Measurements from ENCODE around the gene CACNA1B.

CACNA1B gene

DNA sequence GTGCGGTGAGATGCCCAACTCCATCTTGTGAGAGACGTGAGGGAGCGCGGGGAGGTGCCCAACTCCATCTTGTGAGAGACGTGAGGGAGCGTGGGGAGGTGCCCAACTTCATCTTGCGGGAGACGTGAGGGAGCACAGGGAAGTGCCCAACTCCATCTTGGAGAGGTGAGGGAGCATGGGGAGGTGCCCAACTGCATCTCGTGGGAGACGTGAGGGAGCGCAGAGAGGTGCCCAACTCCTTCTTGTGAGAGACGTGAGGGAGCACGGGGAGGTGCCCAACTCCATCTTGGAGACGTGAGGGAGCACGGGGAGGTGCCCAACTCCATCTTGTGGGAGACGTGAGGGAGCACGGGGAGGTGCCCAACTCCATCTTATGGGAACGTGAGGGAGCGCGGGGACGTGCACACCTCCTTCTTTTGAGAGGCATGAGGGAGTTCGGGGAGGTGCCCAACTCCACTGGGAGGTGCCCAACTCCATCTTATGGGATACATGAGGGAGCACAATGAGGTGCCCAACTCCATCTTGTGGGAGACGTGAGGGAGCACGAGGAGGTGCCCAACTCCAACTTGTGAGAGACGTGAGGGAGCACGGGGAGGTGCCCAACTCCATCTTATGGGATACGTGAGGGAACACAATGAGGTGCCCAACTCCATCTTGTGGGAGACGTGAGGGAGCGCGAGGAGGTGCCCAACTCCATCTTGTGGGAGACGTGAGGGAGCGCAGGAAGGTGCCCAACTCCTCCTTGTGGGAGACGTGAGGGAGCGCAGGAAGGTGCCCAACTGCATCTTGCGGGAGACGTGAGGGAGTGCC lies 235.4 kb downstream of the CACNA1B start:
- TF ChIP-seq EP300 (IDR thresholded peaks at IDR 0.05; ENCODE audit: borderline replicate concordance) (no peak), TAF1 (IDR thresholded peaks at IDR 0.05; ENCODE audit: low read depth) (no peak), FOXM1 (IDR thresholded peaks at IDR 0.05; ENCODE audit: borderline replicate concordance, low read depth) (no peak), USF1 (IDR thresholded peaks at IDR 0.05) (no peak), TCF12 (IDR thresholded peaks at IDR 0.05; ENCODE audit: low read depth) (no peak), CEBPB (IDR thresholded peaks at IDR 0.05) (no peak), RAD21 (IDR thresholded peaks at IDR 0.05; ENCODE audit: low read depth) (no peak), CREB1 (IDR thresholded peaks at IDR 0.05; ENCODE audit: low read depth) (no peak), NFIC (IDR thresholded peaks at IDR 0.05) (no peak), MAX (IDR thresholded peaks at IDR 0.05) (no peak), EGR1 (IDR thresholded peaks at IDR 0.05) (no peak), YY1 (IDR thresholded peaks at IDR 0.05; ENCODE audit: low read depth) (no peak), TEAD4 (IDR thresholded peaks at IDR 0.05) (no peak), ZBTB7A (IDR thresholded peaks at IDR 0.05; ENCODE audit: low read depth) (no peak)
- TF ChIP-seq, protein P1, sequence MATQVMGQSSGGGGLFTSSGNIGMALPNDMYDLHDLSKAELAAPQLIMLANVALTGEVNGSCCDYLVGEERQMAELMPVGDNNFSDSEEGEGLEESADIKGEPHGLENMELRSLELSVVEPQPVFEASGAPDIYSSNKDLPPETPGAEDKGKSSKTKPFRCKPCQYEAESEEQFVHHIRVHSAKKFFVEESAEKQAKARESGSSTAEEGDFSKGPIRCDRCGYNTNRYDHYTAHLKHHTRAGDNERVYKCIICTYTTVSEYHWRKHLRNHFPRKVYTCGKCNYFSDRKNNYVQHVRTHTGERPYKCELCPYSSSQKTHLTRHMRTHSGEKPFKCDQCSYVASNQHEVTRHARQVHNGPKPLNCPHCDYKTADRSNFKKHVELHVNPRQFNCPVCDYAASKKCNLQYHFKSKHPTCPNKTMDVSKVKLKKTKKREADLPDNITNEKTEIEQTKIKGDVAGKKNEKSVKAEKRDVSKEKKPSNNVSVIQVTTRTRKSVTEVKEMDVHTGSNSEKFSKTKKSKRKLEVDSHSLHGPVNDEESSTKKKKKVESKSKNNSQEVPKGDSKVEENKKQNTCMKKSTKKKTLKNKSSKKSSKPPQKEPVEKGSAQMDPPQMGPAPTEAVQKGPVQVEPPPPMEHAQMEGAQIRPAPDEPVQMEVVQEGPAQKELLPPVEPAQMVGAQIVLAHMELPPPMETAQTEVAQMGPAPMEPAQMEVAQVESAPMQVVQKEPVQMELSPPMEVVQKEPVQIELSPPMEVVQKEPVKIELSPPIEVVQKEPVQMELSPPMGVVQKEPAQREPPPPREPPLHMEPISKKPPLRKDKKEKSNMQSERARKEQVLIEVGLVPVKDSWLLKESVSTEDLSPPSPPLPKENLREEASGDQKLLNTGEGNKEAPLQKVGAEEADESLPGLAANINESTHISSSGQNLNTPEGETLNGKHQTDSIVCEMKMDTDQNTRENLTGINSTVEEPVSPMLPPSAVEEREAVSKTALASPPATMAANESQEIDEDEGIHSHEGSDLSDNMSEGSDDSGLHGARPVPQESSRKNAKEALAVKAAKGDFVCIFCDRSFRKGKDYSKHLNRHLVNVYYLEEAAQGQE (IDR thresholded peaks at IDR 0.05; ENCODE audit: low read depth) = no peak

DNA sequence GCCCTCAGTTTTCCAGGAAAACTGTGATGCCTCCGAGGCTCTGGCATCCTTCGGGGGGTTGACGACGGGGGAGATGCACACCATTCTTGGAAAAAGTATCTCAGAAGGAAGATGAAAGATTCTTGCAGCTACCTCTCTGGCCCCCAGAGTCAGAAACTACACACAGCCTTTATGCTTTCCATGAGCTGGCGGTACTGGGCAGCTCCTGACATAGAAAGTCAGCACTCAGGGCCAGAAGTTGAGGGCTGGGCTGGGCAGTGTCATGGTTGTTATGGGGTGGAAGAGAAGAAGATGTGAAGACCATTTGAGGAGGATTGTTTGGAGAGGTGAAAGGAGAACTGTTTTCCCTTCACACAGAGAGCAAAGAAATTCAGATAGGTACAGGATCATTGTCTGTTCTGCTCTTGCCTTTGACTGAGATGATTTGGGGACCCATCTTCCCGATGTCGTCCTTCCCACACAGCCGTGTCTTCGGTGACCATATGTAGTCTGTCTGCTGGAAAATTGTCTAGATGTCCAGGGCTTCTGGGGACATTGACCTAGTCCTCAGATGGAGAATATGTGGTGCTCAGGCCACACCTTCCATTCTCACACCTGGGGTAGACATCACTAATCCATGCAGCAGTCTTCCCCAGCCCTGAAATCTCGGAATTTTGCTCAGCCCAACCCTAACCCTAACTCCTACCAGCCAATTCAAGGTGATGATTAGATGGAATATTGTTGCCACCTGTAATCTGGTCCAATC lies 237.1 kb downstream of the CACNA1B start:
- TF ChIP-seq CEBPB (IDR thresholded peaks at IDR 0.05) (no peak), ZBTB7A (IDR thresholded peaks at IDR 0.05; ENCODE audit: low read depth) (no peak), RAD21 (IDR thresholded peaks at IDR 0.05; ENCODE audit: low read depth) (no peak), TEAD4 (IDR thresholded peaks at IDR 0.05) (no peak), FOXM1 (IDR thresholded peaks at IDR 0.05; ENCODE audit: borderline replicate concordance, low read depth) (no peak), TCF12 (IDR thresholded peaks at IDR 0.05; ENCODE audit: low read depth) (no peak), NFIC (IDR thresholded peaks at IDR 0.05) (no peak), TAF1 (IDR thresholded peaks at IDR 0.05; ENCODE audit: low read depth) (no peak), YY1 (IDR thresholded peaks at IDR 0.05; ENCODE audit: low read depth) (no peak), USF1 (IDR thresholded peaks at IDR 0.05) (no peak)

GRCh38 chr9:138115506-138115905 lies 237.9 kb downstream of the CACNA1B start:
- TF ChIP-seq ZBTB7A (IDR thresholded peaks at IDR 0.05; ENCODE audit: low read depth) = no peak
- no peak for TF ChIP-seq TAF1 (IDR thresholded peaks at IDR 0.05; ENCODE audit: low read depth)
- no peak for TF ChIP-seq EP300 (IDR thresholded peaks at IDR 0.05; ENCODE audit: borderline replicate concordance)

DNA sequence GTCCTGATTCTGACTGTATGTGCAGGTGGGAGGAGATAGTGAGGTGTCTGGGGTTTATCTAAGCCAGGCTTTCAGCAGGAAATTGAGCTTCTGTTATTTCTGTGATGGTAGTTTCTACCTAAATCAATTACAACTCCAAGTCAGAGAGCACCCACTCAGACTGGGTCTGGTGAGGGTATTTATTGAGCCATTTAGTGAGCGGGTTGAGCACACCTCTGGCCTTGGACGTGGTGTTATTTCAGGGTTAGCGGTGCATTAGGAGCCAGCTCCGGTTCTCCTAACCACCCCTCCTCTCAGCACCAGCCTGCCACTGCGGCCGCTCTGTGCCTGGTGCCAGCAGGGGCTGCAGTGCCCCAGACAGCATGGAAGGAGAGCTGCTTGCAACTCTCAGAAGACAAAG lies 238.9 kb downstream of the CACNA1B start:
- TF ChIP-seq CREB1 (IDR thresholded peaks at IDR 0.05; ENCODE audit: low read depth) (no peak), TEAD4 (IDR thresholded peaks at IDR 0.05) (no peak), TCF12 (IDR thresholded peaks at IDR 0.05; ENCODE audit: low read depth) (no peak), EGR1 (IDR thresholded peaks at IDR 0.05) (no peak), RAD21 (IDR thresholded peaks at IDR 0.05; ENCODE audit: low read depth) (no peak), EP300 (IDR thresholded peaks at IDR 0.05; ENCODE audit: borderline replicate concordance) (no peak), FOXM1 (IDR thresholded peaks at IDR 0.05; ENCODE audit: borderline replicate concordance, low read depth) (no peak), CEBPB (IDR thresholded peaks at IDR 0.05) (no peak), TAF1 (IDR thresholded peaks at IDR 0.05; ENCODE audit: low read depth) (no peak), ZBTB7A (IDR thresholded peaks at IDR 0.05; ENCODE audit: low read depth) (no peak), USF1 (IDR thresholded peaks at IDR 0.05) (no peak), NFIC (IDR thresholded peaks at IDR 0.05) (no peak), MAX (IDR thresholded peaks at IDR 0.05) (no peak), YY1 (IDR thresholded peaks at IDR 0.05; ENCODE audit: low read depth) (no peak)
- TF ChIP-seq, protein P1 (IDR thresholded peaks at IDR 0.05; ENCODE audit: low read depth) = no peak

Measured in Ishikawa (cell line).